ENCODE results near the gene EHMT1. TPM values are rescaled to one million over a fixed set of nuclear protein-coding genes. Genes with fewer than 3 reads are reported as not detected.

The EHMT1 gene
- total and polyA plus RNA-seq, 9 of the 15 experiments (the other 6 are each of a cell fraction or from before 2014, with no cell fraction given) = 2.2 to 76.0 (median 36.4) TPM

GRCh38 chr9:137777761-137778160 lies 159.0 kb downstream of the EHMT1 start:
- H3K27ac ChIP-seq (ENCODE audit: extremely low read depth, low read depth, low read length) = no peak overlapping the region
- TF ChIP-seq HLTF (IDR thresholded peaks at IDR 0.05) (no peak), ZNF695 (CRISPR knock-in tag; IDR thresholded peaks at IDR 0.05) (no peak), TCF7 (IDR thresholded peaks at IDR 0.05; ENCODE audit: borderline replicate concordance) (no peak), FOXJ2 (tag; IDR thresholded peaks at IDR 0.05) (no peak), CBX3 (IDR thresholded peaks at IDR 0.05; ENCODE audit: borderline replicate concordance in 1 of 2, low read length in 2 of 2) (no peak), GTF2E2 (tag; IDR thresholded peaks at IDR 0.05) (no peak), MAFK (IDR thresholded peaks at IDR 0.05; ENCODE audit: low read length) (no peak), ILF3 (IDR thresholded peaks at IDR 0.05; ENCODE audit: borderline replicate concordance) (no peak), NFE2L1 (tag; IDR thresholded peaks at IDR 0.05; ENCODE audit: borderline replicate concordance, low read depth) (no peak), DEAF1 (CRISPR knock-in tag; IDR thresholded peaks at IDR 0.05) (no peak), ZFX (CRISPR knock-in tag; IDR thresholded peaks at IDR 0.05) (no peak), HCFC1 (IDR thresholded peaks at IDR 0.05; ENCODE audit: low read depth, low read length) (no peak)
- TF ChIP-seq, protein P1, sequence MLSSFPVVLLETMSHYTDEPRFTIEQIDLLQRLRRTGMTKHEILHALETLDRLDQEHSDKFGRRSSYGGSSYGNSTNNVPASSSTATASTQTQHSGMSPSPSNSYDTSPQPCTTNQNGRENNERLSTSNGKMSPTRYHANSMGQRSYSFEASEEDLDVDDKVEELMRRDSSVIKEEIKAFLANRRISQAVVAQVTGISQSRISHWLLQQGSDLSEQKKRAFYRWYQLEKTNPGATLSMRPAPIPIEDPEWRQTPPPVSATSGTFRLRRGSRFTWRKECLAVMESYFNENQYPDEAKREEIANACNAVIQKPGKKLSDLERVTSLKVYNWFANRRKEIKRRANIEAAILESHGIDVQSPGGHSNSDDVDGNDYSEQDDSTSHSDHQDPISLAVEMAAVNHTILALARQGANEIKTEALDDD (IDR thresholded peaks at IDR 0.05) = no peak
- TF ChIP-seq, protein P2, sequence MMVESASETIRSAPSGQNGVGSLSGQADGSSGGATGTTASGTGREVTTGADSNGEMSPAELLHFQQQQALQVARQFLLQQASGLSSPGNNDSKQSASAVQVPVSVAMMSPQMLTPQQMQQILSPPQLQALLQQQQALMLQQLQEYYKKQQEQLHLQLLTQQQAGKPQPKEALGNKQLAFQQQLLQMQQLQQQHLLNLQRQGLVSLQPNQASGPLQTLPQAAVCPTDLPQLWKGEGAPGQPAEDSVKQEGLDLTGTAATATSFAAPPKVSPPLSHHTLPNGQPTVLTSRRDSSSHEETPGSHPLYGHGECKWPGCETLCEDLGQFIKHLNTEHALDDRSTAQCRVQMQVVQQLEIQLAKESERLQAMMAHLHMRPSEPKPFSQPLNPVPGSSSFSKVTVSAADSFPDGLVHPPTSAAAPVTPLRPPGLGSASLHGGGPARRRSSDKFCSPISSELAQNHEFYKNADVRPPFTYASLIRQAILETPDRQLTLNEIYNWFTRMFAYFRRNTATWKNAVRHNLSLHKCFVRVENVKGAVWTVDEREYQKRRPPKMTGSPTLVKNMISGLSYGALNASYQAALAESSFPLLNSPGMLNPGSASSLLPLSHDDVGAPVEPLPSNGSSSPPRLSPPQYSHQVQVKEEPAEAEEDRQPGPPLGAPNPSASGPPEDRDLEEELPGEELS (CRISPR knock-in tag; IDR thresholded peaks at IDR 0.05; ENCODE audit: borderline replicate concordance) = no peak
- TF ChIP-seq, protein P3, sequence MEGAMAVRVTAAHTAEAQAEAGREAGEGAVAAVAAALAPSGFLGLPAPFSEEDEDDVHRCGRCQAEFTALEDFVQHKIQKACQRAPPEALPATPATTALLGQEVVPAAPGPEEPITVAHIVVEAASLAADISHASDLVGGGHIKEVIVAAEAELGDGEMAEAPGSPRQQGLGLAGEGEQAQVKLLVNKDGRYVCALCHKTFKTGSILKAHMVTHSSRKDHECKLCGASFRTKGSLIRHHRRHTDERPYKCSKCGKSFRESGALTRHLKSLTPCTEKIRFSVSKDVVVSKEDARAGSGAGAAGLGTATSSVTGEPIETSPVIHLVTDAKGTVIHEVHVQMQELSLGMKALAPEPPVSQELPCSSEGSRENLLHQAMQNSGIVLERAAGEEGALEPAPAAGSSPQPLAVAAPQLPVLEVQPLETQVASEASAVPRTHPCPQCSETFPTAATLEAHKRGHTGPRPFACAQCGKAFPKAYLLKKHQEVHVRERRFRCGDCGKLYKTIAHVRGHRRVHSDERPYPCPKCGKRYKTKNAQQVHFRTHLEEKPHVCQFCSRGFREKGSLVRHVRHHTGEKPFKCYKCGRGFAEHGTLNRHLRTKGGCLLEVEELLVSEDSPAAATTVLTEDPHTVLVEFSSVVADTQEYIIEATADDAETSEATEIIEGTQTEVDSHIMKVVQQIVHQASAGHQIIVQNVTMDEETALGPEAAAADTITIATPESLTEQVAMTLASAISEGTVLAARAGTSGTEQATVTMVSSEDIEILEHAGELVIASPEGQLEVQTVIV (CRISPR knock-in tag; IDR thresholded peaks at IDR 0.05; ENCODE audit: borderline replicate concordance) = no peak
- no peak overlapping the region; a peak in 1 of 4 replicates for H3K9ac ChIP-seq (ENCODE audit: insufficient read depth in 1 of 2, low read depth in 2 of 2, low read length in 2 of 2)
- H3K36me3 ChIP-seq (ENCODE audit: control insufficient read depth, insufficient read depth, low read length) = peaks cover 76% of the 10 kb centered on the region
- DNase-seq (ENCODE audit: extremely low read depth in 1 of 4, low spot score in 3 of 4) (no peak), FAIRE-seq (no peak), ATAC-seq (no peak)
- no peak overlapping the region for H3K4me2 ChIP-seq (ENCODE audit: insufficient read depth, low read length)
- H3K79me2 ChIP-seq (ENCODE audit: control insufficient read depth, insufficient read depth, low read length) = no peaks in the 10 kb centered on the region
- H4K20me1 ChIP-seq (replicated peaks; ENCODE audit: control insufficient read depth, insufficient read depth, low read length) = no peaks in the 10 kb centered on the region
- no TSS peak for BruUV-seq (replicated peaks)
- WGBS (ENCODE audit: insufficient coverage, low coverage, missing lambda C conversion rate) = 97% methylated on average over 20 of the region's 20 CpGs
- H3K9me3 ChIP-seq (replicated peaks; ENCODE audit: control insufficient read depth, insufficient read depth, low read depth, low read length) = no peaks in the 10 kb centered on the region
- in situ Hi-C loops (cut with MboI) (no loop called here), intact Hi-C loops (cut with micrococcal nuclease) (no loop called here)
- no peak overlapping the region for H3K4me3 ChIP-seq
- no peaks in the 10 kb centered on the region for H3K9me1 ChIP-seq (ENCODE audit: control insufficient read depth, insufficient read depth, low read length)
- no peak overlapping the region for H2AFZ ChIP-seq (ENCODE audit: low read depth, low read length)
- no peaks in the 10 kb centered on the region for H3K27me3 ChIP-seq (ENCODE audit: control insufficient read depth in 2 of 2, insufficient read depth in 2 of 2, low read length in 2 of 2)
- ChIA-PET POLR2A (interaction anchor here (0.6 to 1.4 kb wide), 3 partner anchors 12 to 503 kb away, joined by 3 to 6 read pairs (median 4); no protein-coding TSS in a partner anchor), CTCF (ENCODE audit: low intra/inter-chr PET ratio) (no interaction called here)
- H3K4me1 ChIP-seq (replicated peaks in 1 of 2; ENCODE audit: control insufficient read depth in 2 of 2, insufficient read depth in 2 of 2, low read length in 2 of 2) = no peaks in the 10 kb centered on the region
